Measurements from ENCODE around the gene CHN1.

CHN1 gene

DNA sequence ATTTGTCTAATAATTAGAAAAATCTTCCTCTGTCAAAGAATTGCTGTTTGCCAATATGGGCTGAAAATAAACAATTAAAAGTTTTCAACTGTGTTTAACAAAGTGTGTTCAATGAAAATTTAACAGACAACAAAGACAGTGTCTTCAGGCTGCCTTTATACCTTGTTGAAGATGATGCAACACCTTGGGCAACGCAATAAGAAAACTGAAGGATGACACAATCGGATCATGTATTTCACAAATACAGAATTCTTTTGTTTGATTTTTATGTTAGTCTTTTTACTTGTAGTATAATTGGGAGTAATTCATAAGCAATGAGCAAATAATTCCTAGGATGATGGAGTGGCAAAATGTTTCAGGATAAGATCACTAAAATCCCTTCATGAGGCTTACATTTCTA, 27.8 kb downstream of the CHN1 start:
- Mint-ChIP-seq H3K27ac (no peak overlapping the region), H3K27me3 (peaks cover 5% of the 10 kb centered on the region), H3K4me3 (no peak overlapping the region), H3K4me1 (no peaks in the 10 kb centered on the region), H3K36me3 (no peaks in the 10 kb centered on the region), H3K9me3 (no peaks in the 10 kb centered on the region)
- CTCF ChIA-PET: no interaction called here
- DNase-seq: no peak

DNA sequence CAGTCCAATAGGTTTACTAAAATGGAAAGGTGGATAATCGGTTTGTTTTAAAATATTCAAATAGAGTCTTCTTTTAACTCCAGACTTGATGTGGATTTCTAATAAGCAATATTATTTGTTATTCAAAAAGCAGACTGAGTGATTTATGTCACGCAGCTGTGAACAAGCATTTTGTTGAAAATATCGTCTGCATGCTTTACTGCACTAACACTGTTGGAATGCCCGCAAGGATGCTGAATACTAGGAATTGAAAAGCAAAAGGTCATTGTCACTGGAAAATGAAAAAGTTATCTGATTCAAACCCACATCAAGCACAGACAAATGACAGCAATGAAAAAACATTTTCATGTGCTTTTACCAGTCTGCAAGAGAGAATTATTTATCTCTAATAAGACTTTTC, 31.1 kb downstream of the CHN1 start:
- CTCF ChIA-PET: no interaction called here
- no peaks in the 10 kb centered on the region for H3K9me3 Mint-ChIP-seq
- H3K27me3 Mint-ChIP-seq: no peaks in the 10 kb centered on the region
- no peak overlapping the region for H3K4me3 Mint-ChIP-seq
- no peak for DNase-seq
- no peak overlapping the region for H3K27ac Mint-ChIP-seq
- H3K36me3 Mint-ChIP-seq: no peaks in the 10 kb centered on the region
- peaks cover 3% of the 10 kb centered on the region for H3K4me1 Mint-ChIP-seq

DNA sequence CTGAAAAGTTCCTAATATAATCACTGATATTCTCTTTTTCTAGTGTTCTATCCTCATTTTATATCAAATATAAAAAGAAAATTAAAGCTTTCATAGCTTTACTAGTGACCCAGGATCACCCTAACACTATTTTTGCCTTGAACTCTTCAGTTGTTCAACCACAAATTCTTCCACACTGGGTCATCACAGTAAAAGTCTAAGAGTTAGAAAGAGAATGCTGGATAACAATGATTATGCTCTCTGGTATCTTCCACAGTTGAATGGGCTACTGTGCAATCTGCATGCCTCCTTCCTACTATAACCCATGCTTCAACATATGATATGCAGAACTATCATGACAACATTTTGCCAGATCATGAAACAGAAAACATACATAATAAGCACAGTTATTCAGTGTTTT, 32.3 kb downstream of the CHN1 start:
- Mint-ChIP-seq H3K36me3 (no peaks in the 10 kb centered on the region), H3K4me3 (no peak overlapping the region), H3K4me1 (peaks cover 4% of the 10 kb centered on the region), H3K9me3 (no peaks in the 10 kb centered on the region), H3K27ac (no peak overlapping the region), H3K27me3 (no peaks in the 10 kb centered on the region)
- CTCF ChIA-PET: interaction anchor here (0.9 to 1.4 kb wide), 3 partner anchors 12 to 224 kb away, joined by 3 to 7 read pairs (median 6); no protein-coding TSS in a partner anchor
- no peak for DNase-seq

DNA sequence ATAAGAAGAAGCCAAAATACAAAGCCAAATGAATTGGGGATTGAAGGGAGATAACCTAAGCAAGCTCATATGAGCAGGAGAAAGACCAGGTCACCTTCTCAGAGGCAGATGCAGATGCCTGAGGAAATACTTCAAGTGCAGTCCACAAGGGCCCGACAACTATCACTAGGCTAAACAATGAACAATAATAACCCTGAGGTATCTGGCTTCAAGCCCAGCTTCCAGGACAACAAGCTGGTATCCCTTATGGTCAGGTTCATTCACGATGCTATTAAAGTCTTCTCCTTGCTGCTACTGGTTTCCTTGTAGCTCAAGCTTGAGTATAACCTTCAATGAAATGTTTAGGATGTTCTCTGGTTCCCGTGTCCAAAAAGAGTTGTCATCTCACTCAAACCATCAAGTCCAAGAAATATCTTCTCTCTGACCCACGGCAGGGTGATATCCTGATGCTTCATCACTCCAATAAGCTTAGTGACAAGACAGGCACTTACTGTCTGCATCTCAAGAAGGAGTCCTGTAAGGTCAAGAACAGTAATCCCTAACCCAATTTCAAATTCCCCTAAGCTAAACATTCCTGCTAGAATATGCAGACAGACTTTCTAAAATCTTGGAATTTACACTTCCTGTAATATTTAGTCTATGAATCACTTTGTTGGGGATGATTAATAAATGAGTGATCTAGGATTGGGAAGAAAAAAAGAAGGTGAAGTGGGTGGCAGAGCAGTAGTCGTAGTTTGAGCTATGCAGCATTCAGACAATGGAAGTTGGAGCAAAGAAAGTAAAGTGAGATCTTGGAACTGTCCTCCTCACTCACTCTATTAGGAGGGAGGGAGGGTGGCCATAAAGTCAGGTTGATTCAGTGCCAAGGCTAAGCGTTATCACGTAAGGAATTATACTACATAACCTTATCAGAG, 33.1 kb downstream of the CHN1 start:
- Mint-ChIP-seq H3K4me1 (peaks cover 4% of the 10 kb centered on the region), H3K4me3 (no peak overlapping the region), H3K9me3 (no peaks in the 10 kb centered on the region), H3K27ac (no peak overlapping the region), H3K27me3 (no peaks in the 10 kb centered on the region), H3K36me3 (no peaks in the 10 kb centered on the region)
- CTCF ChIA-PET: interaction anchor here (0.9 to 1.4 kb wide), 3 partner anchors 12 to 223 kb away, joined by 4 to 7 read pairs (median 6); no protein-coding TSS in a partner anchor
- DNase-seq: no peak

DNA sequence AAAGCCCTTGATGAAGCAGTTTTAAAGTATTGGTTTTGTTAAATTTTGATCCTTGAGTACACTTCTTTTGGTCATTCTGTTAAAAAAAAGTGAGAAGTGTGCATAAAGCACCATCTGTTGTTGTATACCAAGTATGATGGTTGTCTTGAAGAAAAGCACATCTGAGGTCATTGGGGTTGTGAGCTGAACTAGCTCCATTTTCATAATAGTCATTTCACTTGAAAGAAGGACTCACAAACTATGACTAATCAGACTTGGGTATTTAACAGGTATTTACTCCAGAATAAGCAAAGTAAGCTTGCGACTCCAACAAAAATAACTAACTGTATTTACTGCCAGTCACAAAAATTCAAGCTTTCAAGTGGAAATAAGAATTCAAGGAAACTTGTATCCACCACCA, 35.1 kb downstream of the CHN1 start:
- CTCF ChIA-PET: no interaction called here
- H3K4me1 Mint-ChIP-seq: peaks cover 7% of the 10 kb centered on the region

DNA sequence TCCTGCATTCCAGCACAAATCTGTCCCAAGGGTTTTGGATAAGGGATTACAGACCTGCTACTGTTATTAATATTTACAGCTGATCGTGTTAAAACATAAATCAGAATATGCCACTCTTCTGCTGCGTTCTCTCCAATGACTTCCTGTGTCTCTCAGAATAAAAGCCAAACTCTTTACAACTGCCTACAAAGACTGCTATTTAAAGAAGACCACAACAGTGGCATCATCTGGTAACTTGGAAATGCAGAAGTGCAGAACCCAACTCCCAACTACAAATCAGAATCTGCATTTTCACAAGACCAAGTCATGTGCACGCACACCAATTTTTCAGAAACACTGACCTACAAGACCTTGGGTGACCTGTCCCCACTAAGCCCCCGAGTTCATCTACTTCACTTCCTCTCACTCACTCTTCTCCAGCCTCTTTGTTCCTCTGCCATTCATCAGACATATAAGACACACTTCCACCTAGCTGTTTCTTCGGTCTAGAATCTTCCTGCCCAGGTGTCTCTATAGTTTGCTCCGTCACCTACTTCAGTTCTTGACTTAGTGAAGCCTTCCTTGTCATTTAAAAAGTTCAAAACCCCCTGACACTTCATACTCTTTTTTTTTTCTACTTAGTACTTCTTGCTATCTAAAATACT, 36.0 kb downstream of the CHN1 start:
- H3K36me3 Mint-ChIP-seq: no peaks in the 10 kb centered on the region
- H3K9me3 Mint-ChIP-seq: no peaks in the 10 kb centered on the region
- no peak overlapping the region for H3K4me3 Mint-ChIP-seq
- no peak overlapping the region for H3K27ac Mint-ChIP-seq
- H3K27me3 Mint-ChIP-seq: no peaks in the 10 kb centered on the region
- CTCF ChIA-PET: no interaction called here
- DNase-seq: no peak
- H3K4me1 Mint-ChIP-seq: peaks cover 7% of the 10 kb centered on the region

More for the DNA sequence above, 35.1 kb downstream of the CHN1 start:
- H3K27ac Mint-ChIP-seq: no peak overlapping the region
- DNase-seq: no peak
- H3K27me3 Mint-ChIP-seq: no peaks in the 10 kb centered on the region
- H3K9me3 Mint-ChIP-seq: no peaks in the 10 kb centered on the region
- H3K4me3 Mint-ChIP-seq: no peak overlapping the region
- H3K36me3 Mint-ChIP-seq: no peaks in the 10 kb centered on the region

DNA sequence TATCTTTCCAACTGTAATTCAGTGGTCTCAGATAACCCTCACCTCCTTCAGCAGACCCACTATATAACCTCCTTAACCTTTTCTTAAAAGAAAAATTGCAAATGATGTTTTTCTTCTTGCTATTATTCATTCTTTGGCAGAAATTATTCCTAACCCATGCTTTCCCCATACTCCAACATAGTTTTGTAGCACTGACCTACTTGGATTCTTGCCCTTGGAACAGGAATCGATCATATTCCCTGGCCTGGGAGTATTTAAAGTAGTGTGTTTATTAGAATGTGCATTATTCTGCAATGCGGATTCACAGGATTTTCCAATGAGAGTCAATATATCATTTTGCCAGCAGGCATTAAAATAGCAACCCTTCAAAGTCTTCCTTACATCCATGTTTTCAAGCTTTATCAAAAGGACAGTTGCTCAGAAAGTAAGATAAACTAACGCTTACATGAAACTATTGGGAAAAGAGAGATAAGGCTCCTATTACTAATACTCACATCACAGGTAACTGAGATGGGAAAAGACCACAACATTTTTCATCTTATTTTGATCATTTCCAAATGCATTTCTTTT, 37.4 kb downstream of the CHN1 start:
- Mint-ChIP-seq H3K27me3 (no peaks in the 10 kb centered on the region), H3K9me3 (no peaks in the 10 kb centered on the region), H3K4me1 (peaks cover 7% of the 10 kb centered on the region), H3K4me3 (no peak overlapping the region), H3K27ac (no peak overlapping the region), H3K36me3 (no peaks in the 10 kb centered on the region)
- CTCF ChIA-PET: interaction anchor here (0.6 kb wide), 2 partner anchors 129 to 196 kb away, joined by 3 read pairs; no protein-coding TSS in a partner anchor
- no peak for DNase-seq

DNA sequence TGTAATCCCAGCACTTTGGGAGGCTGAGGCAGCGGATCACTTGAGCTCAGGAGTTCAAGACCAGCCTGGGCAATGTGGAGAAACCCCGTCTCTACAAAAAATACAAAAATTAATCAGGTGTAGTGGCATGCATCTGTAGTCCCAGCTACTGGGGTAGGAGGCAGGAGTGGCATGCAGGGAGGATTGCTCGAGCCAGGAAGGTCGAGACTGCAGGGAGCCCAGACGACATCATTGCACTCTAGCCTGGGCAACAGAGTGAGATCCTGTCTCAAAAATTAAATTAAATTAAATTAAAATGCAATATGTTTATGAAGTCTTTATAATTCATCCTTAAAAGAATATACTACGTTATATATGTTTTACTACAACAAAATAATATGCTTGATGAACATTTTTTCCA, 38.1 kb downstream of the CHN1 start:
- Mint-ChIP-seq H3K27ac (no peak overlapping the region), H3K9me3 (no peaks in the 10 kb centered on the region), H3K36me3 (no peaks in the 10 kb centered on the region), H3K27me3 (no peaks in the 10 kb centered on the region), H3K4me3 (no peak overlapping the region), H3K4me1 (peaks cover 7% of the 10 kb centered on the region)
- CTCF ChIA-PET: no interaction called here
- DNase-seq: no peak

DNA sequence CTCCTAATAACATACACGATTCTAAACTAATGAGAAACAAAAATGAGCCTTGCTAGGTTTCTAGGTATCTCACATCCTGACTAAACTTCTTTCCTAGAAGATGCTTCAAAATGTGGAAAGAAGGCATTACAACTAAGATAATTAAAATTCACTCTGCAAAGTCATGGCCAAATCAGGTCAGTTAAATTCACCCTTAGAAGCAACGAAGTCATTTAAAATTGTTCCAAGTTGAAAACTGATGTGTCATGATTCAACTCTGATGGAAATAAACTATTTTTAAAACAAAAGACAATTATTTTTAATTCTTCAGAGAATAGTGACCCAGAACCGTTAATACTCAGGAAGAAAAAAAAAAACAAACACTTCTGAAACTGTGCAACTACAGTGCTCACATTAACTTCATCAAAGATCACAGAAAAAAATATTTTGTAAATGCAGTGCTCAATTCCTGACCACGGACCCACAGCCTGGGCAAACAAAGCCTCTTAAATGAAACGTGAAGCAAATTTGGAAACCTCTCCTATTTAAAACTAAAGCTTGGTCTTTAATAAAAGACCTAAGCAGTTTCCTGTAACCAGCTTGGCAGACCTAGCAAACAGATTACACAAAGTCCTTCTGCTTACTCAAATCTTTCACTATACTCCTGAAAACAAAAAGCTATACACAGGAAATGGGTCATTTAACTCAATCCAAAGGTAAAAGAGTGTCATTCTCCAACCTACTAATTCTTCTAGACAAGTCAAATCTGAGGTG, 39.0 kb downstream of the CHN1 start:
- Mint-ChIP-seq H3K4me1 (peaks cover 7% of the 10 kb centered on the region), H3K4me3 (no peak overlapping the region), H3K36me3 (no peaks in the 10 kb centered on the region), H3K27me3 (no peaks in the 10 kb centered on the region), H3K27ac (no peak overlapping the region), H3K9me3 (no peaks in the 10 kb centered on the region)
- CTCF ChIA-PET: no interaction called here
- no peak for DNase-seq

DNA sequence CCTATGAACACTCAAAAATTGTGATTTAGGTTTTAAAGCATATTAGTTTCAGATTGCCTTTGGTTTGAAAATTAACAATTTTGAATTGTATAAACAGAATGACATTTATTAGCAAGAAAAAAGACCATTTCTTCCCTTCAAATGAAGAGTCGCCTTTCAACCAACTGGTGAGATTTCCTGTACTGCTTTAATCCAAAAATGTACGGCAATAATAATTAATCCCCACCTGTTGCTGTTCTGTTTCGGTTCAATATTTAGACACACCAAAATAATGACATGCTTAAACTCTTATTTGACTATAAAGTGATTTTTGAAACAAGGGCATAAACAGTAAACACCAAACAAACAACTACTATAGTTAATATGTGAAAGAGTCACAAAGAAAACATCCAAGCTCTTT, 39.6 kb downstream of the CHN1 start:
- H3K27ac Mint-ChIP-seq: no peak overlapping the region
- DNase-seq: no peak
- no peaks in the 10 kb centered on the region for H3K9me3 Mint-ChIP-seq
- CTCF ChIA-PET: no interaction called here
- no peaks in the 10 kb centered on the region for H3K27me3 Mint-ChIP-seq
- peaks cover 11% of the 10 kb centered on the region for H3K4me1 Mint-ChIP-seq
- H3K36me3 Mint-ChIP-seq: no peaks in the 10 kb centered on the region
- no peak overlapping the region for H3K4me3 Mint-ChIP-seq

DNA sequence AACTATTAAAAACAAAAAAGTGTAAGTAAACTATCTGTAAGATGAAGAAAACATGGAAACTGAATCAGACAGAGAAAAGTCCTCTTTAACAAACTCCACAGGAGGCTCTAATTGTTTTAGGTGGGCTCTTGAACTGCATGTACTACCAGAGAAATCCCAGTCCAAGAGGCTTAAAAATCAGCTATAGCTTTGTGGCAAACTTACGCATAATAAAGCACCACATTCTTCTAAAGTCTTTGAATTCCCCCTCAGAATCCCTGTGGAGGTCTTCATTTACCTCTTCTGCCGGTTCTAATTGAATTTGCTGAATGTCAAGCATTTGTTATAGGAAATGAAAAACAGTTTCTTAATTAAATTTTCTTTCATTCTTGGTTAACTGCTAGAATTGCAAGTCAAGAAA, 40.8 kb downstream of the CHN1 start:
- H3K4me3 Mint-ChIP-seq: no peak overlapping the region
- H3K4me1 Mint-ChIP-seq: peaks cover 10% of the 10 kb centered on the region
- no peak for DNase-seq
- H3K36me3 Mint-ChIP-seq: no peaks in the 10 kb centered on the region
- CTCF ChIA-PET: no interaction called here
- H3K27ac Mint-ChIP-seq: no peak overlapping the region
- peaks cover under 1% of the 10 kb centered on the region for H3K27me3 Mint-ChIP-seq
- H3K9me3 Mint-ChIP-seq: no peaks in the 10 kb centered on the region

DNA sequence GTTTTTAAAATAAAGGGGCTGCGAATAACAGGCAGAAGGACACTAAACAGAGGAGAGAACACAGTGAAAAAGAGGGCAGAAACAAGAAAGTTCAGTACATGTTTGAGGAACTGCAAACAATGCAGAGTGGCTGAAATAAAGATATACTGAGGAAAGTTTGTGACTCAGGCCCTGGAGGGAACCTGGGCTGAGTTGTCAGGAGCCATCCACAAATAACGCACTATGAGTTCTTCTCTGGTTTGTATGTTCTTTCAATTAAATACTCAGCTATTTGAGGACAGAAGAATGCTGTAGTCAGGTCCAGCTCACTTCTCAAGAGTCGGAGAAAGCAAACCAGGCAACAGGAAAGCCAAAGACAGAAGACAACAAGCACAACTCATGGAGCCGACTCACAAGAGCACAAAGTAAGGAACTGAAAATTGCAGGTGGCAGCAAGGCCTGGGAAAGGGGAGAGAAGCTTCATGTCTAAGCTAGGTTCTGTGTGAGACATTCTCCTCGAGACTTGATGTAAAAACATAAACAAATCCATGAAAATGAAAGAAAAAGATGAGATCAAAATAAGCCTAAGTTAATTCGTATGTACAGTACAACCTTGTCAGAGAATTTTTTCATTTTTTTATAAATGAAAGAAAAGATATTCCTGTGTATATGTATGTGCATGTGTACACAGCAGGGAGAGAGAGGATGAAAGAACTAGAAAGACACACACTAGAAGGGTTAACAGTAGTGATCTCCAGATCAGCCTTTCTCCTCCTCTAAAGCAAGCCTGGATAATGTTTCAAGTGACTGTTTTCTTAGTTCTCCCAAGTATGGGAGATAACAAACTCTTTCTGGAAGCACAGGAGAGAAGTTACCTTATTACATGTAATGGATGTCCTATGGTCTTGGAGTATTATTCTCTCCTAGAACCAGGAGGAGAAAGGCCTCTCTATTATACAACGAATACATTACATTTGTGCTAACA, 41.5 kb downstream of the CHN1 start:
- peaks cover 4% of the 10 kb centered on the region for H3K27me3 Mint-ChIP-seq
- H3K9me3 Mint-ChIP-seq: no peaks in the 10 kb centered on the region
- H3K4me1 Mint-ChIP-seq: peaks cover 7% of the 10 kb centered on the region
- no peak overlapping the region for H3K4me3 Mint-ChIP-seq
- H3K36me3 Mint-ChIP-seq: no peaks in the 10 kb centered on the region
- no peak for DNase-seq
- CTCF ChIA-PET: no interaction called here
- no peak overlapping the region for H3K27ac Mint-ChIP-seq

DNA sequence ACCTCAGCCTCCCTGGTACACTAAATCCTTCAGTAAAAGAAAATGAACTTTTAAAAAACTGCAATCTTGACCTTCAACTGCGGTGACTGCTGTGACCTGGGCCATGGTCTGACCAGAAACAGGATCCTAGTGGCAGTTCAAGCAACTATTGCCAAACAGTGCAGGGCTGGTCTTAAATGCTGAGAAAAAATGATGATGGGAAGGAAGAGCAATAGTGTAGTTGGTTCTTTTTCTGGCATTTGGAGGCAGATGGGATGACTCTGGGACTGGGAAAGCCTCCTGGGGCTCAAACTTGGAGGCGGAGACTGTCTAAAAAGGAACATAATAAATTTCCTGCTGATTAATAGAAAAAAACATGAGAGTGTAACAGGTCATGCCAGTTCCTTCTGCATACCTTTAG, 45.4 kb downstream of the CHN1 start:
- Mint-ChIP-seq H3K9me3 (no peaks in the 10 kb centered on the region), H3K4me1 (peaks cover 3% of the 10 kb centered on the region), H3K27me3 (peaks cover 4% of the 10 kb centered on the region), H3K4me3 (no peak overlapping the region), H3K27ac (no peak overlapping the region), H3K36me3 (no peaks in the 10 kb centered on the region)
- CTCF ChIA-PET: no interaction called here
- DNase-seq: no peak

Measured in activated naive CD4-positive, alpha-beta T cell treated with anti-CD3 and anti-CD28 coated beads, Interleukin-2, amount 10 ng/mL, durations not matched to agents 7 days and 5 days (primary cell).